ENCODE data around the gene SEC14L5.
A peak's percentile ranks its signal among the peaks of the same experiment; 100 is the strongest.

The SEC14L5 gene

GRCh38 chr16:4931381-4931780 is 26.7 kb upstream of the SEC14L5 start:
- DNase-seq (ENCODE audit: low read depth): no peak

GRCh38 chr16:4933433-4933832 is 24.7 kb upstream of the SEC14L5 start:
- no peak for DNase-seq (ENCODE audit: low read depth)

- DNase-seq (ENCODE audit: low read depth): no peak
Observed at GRCh38 chr16:4933871-4934395, 24.2 kb upstream of the SEC14L5 start.

- no peak for DNase-seq (ENCODE audit: low read depth)
Observed at GRCh38 chr16:4934591-4934990, 23.5 kb upstream of the SEC14L5 start.

- peak; percentile 88 for DNase-seq (ENCODE audit: low read depth)
Observed at GRCh38 chr16:4935241-4935855, 22.8 kb upstream of the SEC14L5 start.

GRCh38 chr16:4936181-4936990 is 21.7 kb upstream of the SEC14L5 start:
- no peak for DNase-seq (ENCODE audit: low read depth)

- DNase-seq (ENCODE audit: low read depth): no peak
Observed at GRCh38 chr16:4936991-4937781, 20.9 kb upstream of the SEC14L5 start, which contains the start of gene PPL. PPL (minus strand) TSS chr16:4937148; CDS start chr16:4937045, 103 bp downstream.

GRCh38 chr16:4937782-4938682 is 20.1 kb upstream of the SEC14L5 start:
- DNase-seq (ENCODE audit: low read depth): no peak

- no peak for DNase-seq (ENCODE audit: low read depth)
Observed at GRCh38 chr16:4938683-4939030, 19.5 kb upstream of the SEC14L5 start.

- DNase-seq (ENCODE audit: low read depth): no peak
Observed at GRCh38 chr16:4940719-4941118, 17.4 kb upstream of the SEC14L5 start.

GRCh38 chr16:4942481-4942880 is 15.6 kb upstream of the SEC14L5 start:
- DNase-seq (ENCODE audit: low read depth): no peak

- peak; percentile 81 for DNase-seq (ENCODE audit: low read depth)
Observed at GRCh38 chr16:4944333-4945281, 13.5 kb upstream of the SEC14L5 start.

- DNase-seq (ENCODE audit: low read depth): no peak
Observed at GRCh38 chr16:4945560-4946502, 12.3 kb upstream of the SEC14L5 start.

GRCh38 chr16:4946917-4947316 is 11.2 kb upstream of the SEC14L5 start:
- DNase-seq (ENCODE audit: low read depth): no peak

GRCh38 chr16:4947722-4948503 is 10.2 kb upstream of the SEC14L5 start:
- no peak for DNase-seq (ENCODE audit: low read depth)

- no peak for DNase-seq (ENCODE audit: low read depth)
Observed at GRCh38 chr16:4948903-4949766, 9.0 kb upstream of the SEC14L5 start.

- DNase-seq (ENCODE audit: low read depth): no peak
Observed at GRCh38 chr16:4949986-4950385, 8.1 kb upstream of the SEC14L5 start.

Measured in GM04503 (cell line).